Measurements from ENCODE around the gene POLR1H.

POLR1H gene

GRCh38 chr6:30093951-30094661 is 33.0 kb downstream of the POLR1H start:
- no peak for DNase-seq (ENCODE audit: low spot score)

- no peak for DNase-seq (ENCODE audit: low spot score)
These were observed 35.8 kb downstream of the POLR1H start for GRCh38 chr6:30096829-30097228.

DNA sequence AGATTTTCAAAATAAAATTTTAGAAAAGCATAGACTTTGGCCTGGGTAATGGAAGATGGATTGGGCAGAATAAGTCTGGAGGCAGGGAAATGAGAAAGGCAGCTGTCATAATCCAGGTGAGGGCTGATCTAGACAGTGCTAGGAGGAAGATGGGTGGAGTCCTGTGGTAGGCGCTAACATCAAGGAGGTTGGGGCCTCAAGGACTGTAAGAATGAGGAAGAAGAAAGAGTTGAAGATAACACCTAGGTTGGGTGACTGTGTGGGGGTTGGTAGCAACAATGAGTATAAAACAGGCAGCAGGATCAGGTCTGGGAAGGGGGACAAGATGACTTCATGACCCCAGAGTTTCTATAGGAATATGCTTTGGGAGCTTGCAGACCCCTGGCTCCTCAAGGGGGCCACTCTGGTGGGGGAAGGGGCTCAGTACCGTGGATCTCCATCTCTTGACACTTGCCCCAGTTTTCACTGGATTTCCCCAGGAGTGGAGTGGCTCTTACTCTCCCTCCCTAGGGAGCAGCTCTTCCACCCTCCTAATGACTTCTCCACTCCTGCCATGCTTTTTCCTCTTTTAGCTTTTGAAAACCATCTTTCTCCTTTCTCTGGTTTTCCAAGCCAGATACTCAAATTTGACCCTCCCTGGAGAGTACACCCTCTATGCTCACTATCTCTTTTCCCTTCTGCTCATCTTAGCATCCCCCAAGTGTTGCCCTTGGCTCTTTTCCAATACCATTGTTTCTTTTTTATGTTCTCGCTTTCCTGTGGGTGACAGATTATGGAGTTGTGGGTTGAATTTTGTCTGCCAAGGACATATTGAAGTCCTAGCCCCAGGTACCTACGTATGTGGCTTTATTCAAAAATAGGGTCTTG is 37.1 kb downstream of the POLR1H start:
- DNase-seq (ENCODE audit: low spot score) = no peak

- DNase-seq (ENCODE audit: low spot score) = no peak
These were observed 39.1 kb downstream of the POLR1H start for GRCh38 chr6:30100154-30100553.

- DNase-seq (ENCODE audit: low spot score) = no peak
These were observed 39.7 kb downstream of the POLR1H start for GRCh38 chr6:30100585-30101443.

DNA sequence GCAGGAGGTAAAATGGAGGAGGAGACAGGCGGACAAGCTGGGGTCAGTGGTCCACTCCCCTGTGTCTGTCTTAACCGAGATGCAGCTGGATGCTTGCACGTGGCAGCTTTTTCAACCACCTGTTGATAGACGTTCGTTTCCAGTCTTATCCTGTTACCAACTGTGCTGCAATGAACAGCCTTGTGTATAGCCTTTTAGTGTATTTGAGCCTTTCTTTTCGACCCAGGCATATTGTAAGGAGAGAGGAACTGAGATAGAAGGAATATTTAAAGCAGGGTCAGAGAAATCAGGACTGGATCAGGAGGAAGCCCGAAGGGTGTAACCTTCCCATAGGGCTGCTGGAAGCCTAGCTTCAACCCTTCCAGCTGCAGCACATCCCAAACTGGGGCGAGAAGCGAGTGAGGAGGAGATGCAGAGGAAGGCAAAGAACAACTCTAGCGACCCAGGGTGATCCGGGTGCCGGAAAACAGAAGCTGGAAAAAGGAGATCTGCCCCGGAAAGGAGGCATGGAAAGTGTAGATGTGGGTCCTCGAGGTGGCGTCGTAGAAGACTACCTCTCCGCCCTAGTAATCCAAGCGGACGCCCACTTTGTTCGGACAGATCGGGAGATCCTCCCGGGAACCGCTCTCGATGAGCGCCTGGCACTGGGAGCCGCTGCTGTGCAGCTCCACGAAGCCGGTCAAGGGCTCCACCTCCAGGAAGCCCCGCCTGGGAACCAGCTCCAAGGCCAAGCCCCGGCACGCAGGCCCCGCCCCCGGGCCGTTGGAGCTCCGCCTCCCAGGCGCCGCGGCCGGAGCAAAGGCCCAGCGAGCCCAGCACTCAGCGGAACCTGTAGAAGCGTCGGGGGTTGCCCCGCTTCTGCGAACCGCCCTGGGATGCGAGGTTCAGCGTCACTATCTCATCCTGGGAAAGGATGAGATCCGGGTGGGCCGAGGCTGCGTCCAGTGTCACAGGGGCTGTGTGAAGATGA is 40.7 kb downstream of the POLR1H start:
- DNase-seq (ENCODE audit: low spot score) = peak; percentile 82

DNA sequence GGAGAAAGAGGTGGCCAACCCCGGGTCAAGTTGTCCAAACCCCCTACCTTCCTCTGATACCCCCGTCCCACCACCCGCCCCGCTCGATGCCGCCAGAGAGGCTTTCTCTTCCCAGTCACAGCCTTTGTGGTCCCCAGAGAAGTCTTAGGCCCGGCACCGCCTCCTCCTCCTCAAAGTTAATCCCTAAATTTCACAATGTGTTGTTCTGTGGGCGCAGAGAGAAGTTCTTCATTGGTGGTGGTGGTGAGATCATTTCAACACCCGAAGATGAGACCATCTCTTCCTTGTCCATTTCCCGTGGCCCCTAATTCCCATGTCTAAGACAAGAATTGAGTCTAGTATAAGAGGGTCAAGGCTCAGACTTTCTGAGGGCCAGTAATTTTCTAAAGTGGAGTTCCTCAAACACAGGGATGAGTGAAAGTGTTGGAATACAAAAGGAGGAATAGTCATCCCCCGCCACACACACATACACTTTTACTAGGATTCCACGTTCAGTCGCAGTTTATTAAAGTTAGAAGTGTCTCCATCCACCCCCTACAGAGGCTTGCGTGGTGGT is 41.4 kb downstream of the POLR1H start:
- DNase-seq (ENCODE audit: low spot score) = no peak

DNA sequence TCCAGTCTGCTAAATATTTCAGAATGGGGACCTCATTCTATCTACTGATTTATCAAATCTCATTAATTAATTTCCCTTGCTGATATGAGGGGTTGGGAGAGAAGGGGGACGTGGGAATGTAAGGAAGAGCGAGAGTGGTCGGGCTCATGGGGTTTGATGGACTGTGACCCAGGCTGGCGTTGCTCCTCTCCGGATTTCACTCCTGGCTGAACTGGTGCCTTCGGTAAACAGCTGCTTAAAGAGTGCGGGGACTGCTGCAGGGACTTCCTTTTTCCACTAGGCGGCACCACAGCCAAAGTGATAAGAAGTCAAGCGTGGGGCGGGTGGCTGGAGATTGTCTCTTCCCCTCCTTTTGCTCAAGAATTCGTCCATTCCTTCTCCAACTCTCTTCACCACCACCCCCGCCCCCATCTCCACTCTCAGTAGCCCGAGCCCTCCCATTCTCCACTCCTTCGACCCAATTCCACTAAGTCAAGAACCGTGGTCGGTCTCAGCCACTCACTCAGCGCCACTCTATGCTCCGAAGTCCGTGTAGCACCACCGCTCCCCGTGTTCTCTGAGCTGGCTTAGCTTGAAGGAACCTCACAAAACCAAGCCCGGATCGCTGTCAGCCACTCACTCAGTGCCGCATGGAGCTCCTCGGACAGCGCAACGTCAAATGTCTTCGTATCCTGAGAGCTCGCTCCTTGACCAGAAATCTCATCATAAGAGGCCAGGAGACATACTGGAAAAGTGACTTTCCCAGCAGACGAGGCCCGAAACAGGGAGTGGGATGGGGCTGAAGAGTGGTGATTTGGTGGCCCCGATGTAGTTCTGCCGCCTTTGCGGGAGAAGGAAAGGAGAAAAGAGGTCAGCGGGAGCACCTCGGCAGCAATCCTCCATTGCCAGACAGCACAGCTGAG is 42.2 kb downstream of the POLR1H start:
- peak; percentile 85 for DNase-seq (ENCODE audit: low spot score)

DNA sequence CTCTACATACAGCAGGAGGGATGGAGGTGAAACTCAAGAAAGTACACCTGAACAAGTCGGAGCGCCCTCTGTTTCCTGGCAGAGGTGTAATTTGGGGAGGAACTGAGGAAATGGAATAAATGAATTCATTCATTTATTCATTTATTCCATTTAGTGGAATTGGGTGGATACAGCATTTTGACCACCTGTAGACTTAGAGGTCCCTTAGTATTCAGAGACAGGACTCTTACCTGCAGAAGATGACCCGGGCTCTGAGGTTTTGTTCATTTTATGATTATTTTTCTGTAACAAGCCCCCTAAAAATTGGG is 42.8 kb downstream of the POLR1H start:
- no peak for DNase-seq (ENCODE audit: low spot score)

DNA sequence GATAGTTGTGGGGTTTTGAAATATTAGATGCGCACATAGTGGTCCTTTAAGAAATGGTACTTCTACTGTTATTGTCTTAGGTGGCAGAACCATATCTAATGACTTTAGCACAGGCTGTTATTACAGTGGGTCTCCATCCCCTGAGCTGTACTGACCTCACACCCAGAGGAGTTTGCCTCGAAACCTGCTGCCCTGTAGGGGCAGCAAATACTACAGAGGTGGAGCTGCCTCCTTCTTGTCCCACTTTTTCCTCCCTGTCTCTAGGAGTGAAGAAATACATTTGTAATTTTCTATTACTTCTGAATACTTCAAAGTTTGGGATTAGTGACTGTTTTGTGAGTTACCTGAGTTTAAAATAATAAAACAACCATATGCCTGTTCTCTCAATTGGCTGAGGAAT is 43.6 kb downstream of the POLR1H start:
- no peak for DNase-seq (ENCODE audit: low spot score)

DNA sequence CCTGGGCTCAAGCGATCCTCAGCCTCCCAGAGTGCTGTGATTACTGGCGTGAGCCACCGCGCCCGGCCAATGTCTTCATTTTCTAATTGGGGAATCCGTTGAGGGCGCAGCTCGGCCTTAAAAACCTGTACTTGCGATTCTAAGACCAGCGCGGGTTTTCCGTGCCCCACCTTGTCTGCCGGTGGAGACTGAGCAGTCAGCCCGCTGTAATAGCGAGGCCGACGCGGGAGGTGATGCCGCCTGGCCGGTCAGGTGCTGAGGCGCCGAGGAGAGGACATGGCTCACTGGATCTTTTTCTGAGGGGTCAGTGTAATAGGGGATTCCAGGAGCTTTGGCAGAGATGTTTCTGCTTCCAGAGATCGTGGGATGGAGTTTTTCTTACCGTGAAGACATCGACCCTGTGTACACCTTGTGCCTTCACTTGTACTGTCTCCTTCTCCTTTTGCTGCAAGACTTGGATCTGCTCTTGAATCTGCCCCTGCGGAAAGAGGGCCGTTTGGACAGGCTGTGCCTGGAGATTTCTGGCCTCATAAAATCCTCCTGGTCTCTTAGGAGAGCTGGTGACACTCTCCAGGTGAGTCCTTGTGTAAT is 50.3 kb downstream of the POLR1H start:
- no peak for DNase-seq (ENCODE audit: low spot score)

DNA sequence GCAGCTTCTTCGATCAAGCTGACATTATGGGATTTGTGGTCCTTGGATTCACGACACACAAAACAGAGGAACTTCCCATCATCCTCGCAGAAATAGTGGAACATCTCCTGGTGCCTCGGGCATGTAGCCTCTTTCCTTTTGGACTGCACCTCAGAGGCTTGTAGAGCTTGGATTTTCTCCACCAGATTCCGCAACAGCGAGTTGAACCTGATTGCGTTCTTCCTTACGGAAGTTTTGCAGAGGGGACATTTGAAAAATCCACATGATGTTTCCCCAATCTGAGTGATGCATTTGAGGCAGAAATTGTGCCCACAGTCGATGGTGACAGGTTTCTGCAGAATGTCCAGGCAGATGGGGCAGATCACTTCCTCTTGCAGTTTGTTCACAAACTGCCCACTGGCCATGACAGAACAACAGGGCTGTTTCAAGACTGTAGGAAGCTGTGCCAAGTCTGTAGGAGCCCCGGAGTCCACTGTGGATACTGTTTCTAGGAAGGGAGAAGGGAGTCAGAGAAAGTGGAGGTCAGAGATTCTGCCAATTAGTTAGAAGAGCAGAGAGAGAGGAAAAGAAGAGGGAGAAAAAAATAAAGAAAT is 51.4 kb downstream of the POLR1H start:
- no peak for DNase-seq (ENCODE audit: low spot score)

DNA sequence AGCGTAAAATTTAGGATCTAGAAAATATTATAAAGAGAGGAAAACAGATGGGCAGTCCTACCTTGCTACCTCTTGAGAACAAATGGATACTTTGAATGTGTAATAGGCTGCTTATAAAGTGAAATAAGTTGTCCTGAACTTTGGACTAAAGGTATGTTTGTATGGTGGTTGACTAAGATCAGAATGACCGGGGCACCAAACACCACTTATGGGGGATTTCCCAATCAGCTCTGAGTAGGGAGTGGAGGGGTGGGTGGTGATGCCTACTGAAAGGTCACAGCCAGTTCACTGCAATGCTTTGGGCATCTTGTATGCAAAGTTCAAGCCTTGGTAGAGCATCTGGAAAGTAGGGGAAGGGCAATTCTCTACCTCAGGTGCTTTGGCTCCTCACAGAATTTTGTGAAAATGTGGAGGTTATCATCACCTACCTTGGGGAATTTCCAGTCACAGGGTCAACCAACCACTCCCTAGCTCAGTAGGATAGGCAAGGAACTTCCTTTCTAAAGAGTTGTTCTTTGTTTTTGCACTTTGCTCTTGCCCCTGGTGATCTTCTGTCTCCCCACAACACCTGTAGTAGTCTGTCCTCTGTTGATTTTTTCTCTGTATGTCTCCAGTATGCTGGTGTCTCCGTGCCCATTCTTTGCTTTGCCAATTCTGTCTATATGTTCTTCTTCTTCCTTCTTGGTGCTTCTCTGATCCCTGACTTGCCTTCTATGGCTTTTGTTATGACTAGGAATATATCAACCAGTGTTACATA is 52.1 kb downstream of the POLR1H start, which contains the start of gene TRIM31:
TRIM31 (minus strand) TSS at position 88 of the 757 bp plus-strand sequence. CDS start 285 bp downstream, outside the sequence.
- no peak for DNase-seq (ENCODE audit: low spot score)

DNA sequence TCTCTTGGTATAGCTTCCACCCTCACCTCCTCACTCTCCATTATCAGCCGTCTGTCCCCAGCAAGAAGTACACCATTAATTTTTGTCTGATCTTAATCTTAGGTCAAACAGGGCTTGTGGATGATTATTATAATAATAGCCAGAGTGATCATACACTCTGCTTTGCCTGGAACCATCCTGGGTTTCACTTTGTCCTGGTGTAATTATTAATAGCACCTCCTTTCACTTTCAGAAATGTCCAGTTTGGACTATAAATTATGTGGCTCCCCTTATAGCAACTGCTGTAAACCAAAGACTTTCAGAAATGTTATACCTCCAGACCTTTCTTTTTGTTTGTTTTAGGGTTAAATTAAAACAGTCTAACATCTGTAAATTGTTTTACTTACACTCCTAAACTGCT is 52.8 kb downstream of the POLR1H start:
- DNase-seq (ENCODE audit: low spot score) = no peak
